ENCODE data around the gene DERL3. TPM values are rescaled to one million over a fixed set of nuclear protein-coding genes. Genes with fewer than 3 reads are reported as not detected.

Gene DERL3
- total RNA-seq, 1 experiment from 2014 or later = 1.5 TPM

DNA sequence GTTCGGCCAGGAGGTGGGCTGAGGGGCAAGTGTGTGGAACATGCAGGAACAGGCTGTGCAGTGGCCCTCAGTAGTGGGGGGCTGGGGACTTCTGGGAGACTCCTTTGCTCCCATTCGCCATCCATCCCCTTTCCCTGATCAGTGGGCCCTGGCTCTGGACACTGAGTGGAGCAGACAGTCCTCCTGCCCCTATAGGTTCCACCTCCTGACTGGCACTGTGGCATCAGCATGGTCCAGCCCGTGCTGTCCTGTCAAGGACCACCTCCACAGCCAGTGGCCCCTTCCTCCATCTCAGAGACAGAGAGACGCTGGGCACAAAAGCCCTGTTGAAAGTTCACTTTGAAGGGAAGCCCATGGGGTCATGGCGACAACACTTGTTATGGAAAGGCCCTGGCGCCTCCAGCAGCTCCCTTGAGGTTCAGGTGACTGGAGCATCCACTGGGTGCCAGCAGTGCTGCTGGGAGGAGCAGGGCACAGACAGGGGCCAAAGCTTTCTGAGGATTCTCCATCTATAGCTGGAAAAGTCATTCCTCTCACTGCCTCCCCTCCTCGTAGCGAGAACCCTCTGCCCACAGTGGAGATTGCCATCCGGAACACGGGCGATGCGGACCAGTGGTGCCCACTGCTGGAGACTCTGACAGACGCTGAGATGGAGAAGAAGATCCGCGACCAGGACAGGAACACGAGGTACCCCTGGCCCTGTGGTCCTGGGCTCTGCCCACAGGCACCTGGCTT lies 5.6 kb downstream of the DERL3 start:
- peaks cover 44% of the 10 kb centered on the region for H3K36me3 ChIP-seq (ENCODE audit: insufficient read depth, low read length, poor library complexity, severe bottlenecking)
- no peaks in the 10 kb centered on the region for H3K4me1 ChIP-seq (ENCODE audit: insufficient read depth, low read length, poor library complexity, severe bottlenecking)
- DNase-seq (ENCODE audit: low spot score) = no peak

DNA sequence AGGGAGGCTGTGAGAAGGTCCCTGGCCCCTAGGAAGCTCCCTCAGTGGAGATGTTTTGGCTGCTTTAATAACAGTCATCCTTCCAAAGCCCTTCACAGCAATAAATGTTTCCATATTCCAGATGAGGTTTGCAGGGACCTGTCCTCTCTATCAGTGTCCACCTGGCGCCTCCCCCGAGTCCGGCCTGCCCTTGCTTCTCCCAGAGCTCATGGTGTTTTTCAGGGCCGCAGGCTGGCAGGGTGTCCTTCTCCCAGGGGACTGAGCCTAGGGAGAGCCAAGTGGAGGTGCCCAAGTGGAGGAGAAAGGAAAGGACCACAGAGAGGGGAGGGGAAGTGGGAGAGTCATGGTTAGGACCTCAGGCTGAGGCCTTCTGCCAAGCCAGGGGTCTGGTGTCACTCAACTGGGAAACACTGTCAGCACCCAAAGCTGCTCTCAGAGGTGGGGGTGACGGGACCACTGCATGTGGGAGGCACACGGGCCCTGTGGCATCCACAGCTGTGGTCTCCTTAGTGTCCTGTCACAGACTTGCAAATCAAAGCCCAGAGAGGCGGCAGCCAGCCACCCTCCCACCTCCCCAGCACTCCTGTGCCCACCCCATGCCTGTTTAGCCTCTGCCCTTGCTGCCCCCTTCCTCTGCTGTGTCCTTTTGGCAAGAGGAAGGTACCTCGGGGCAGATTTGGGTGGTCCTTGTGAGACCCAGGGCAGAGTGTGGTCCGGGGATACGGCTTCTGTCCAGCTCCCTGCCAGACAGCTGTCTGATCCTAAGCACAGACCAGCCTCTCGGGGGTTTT lies 6.4 kb downstream of the DERL3 start:
- intact Hi-C loops (cut with micrococcal nuclease; ENCODE audit: unreplicated experiment) = no loop called here
- no peak for TF ChIP-seq EZH2 (IDR thresholded peaks at IDR 0.05; ENCODE audit: borderline replicate concordance, low read depth, low read length, poor library complexity, severe bottlenecking)
- TF ChIP-seq, protein P1, sequence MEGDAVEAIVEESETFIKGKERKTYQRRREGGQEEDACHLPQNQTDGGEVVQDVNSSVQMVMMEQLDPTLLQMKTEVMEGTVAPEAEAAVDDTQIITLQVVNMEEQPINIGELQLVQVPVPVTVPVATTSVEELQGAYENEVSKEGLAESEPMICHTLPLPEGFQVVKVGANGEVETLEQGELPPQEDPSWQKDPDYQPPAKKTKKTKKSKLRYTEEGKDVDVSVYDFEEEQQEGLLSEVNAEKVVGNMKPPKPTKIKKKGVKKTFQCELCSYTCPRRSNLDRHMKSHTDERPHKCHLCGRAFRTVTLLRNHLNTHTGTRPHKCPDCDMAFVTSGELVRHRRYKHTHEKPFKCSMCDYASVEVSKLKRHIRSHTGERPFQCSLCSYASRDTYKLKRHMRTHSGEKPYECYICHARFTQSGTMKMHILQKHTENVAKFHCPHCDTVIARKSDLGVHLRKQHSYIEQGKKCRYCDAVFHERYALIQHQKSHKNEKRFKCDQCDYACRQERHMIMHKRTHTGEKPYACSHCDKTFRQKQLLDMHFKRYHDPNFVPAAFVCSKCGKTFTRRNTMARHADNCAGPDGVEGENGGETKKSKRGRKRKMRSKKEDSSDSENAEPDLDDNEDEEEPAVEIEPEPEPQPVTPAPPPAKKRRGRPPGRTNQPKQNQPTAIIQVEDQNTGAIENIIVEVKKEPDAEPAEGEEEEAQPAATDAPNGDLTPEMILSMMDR (conservative IDR thresholded peaks at IDR 0.05; ENCODE audit: low read depth, low read length) = no peak
- Histone ChIP-seq H3K36me3 (ENCODE audit: insufficient read depth, low read length, poor library complexity, severe bottlenecking) (peaks cover 48% of the 10 kb centered on the region), H3K4me1 (ENCODE audit: insufficient read depth, low read length, poor library complexity, severe bottlenecking) (no peaks in the 10 kb centered on the region), H3K4me3 (ENCODE audit: low read depth, low read length, poor library complexity, severe bottlenecking) (no peak overlapping the region), H3K9me3 (ENCODE audit: low read depth, low read length, poor library complexity, severe bottlenecking) (no peaks in the 10 kb centered on the region), H3K27me3 (replicated peaks; ENCODE audit: insufficient read depth, low read depth, low read length, poor library complexity) (no peaks in the 10 kb centered on the region), H3K27ac (ENCODE audit: low read depth, low read length, poor library complexity, severe bottlenecking) (no peak overlapping the region)
- POLR2A ChIA-PET (ENCODE audit: low non-redundant PET) = interaction anchor here (0.6 kb wide), 1 partner anchor 90 kb away, joined by 3 read pairs; no protein-coding TSS in a partner anchor
- CTCF ChIA-PET = interaction anchor here (1.1 kb wide), 1 partner anchor 17 kb away, joined by 3 read pairs; no protein-coding TSS in a partner anchor
- no TSS peak for BruUV-seq (replicated peaks)
- DNase-seq (ENCODE audit: low spot score) = no peak

More for the DNA sequence above, 5.6 kb downstream of the DERL3 start:
- no peak overlapping the region for H3K27ac ChIP-seq (ENCODE audit: low read depth, low read length, poor library complexity, severe bottlenecking)
- no peaks in the 10 kb centered on the region for H3K27me3 ChIP-seq (replicated peaks; ENCODE audit: insufficient read depth, low read depth, low read length, poor library complexity)
- TF ChIP-seq EZH2 (IDR thresholded peaks at IDR 0.05; ENCODE audit: borderline replicate concordance, low read depth, low read length, poor library complexity, severe bottlenecking) = no peak
- TF ChIP-seq, protein P1 (conservative IDR thresholded peaks at IDR 0.05; ENCODE audit: low read depth, low read length) = no peak
- ChIA-PET POLR2A (ENCODE audit: low non-redundant PET) (no interaction called here), CTCF (no interaction called here)
- no peaks in the 10 kb centered on the region for H3K9me3 ChIP-seq (ENCODE audit: low read depth, low read length, poor library complexity, severe bottlenecking)
- BruUV-seq (replicated peaks) = no TSS peak
- no peak overlapping the region for H3K4me3 ChIP-seq (ENCODE audit: low read depth, low read length, poor library complexity, severe bottlenecking)
- intact Hi-C loops (cut with micrococcal nuclease; ENCODE audit: unreplicated experiment) = no loop called here

DNA sequence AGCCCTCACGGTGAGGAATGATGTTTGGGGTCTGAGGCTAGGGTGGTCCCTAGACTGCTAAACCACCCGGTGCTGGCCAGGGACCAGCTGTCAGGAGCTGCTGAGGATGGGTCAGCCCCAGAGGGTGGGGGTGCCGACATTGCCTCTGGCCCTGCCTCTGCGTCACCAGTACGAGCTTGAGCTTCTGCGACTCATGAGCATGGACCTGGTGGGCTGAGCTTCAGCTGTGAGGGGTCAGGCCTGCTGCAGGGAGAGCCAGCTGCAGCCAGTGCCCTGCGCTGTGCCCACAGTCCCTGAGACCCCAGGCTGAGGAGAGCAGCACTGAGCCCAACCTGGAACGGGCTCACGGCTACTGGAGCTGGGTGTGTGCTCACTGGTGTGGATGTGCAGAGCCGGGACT lies 7.0 kb downstream of the DERL3 start:
- no peak for DNase-seq (ENCODE audit: low spot score)
- no peak overlapping the region for H3K4me3 ChIP-seq (ENCODE audit: low read depth, low read length, poor library complexity, severe bottlenecking)
- no peaks in the 10 kb centered on the region for H3K9me3 ChIP-seq (ENCODE audit: low read depth, low read length, poor library complexity, severe bottlenecking)
- ChIA-PET CTCF (interaction anchor here (1.1 kb wide), 1 partner anchor 18 kb away, joined by 3 read pairs; no protein-coding TSS in a partner anchor), POLR2A (ENCODE audit: low non-redundant PET) (interaction anchor here (0.6 kb wide), 1 partner anchor 91 kb away, joined by 3 read pairs; no protein-coding TSS in a partner anchor)
- BruUV-seq (replicated peaks) = no TSS peak
- intact Hi-C loops (cut with micrococcal nuclease; ENCODE audit: unreplicated experiment) = no loop called here
- peaks cover under 1% of the 10 kb centered on the region for H3K4me1 ChIP-seq (ENCODE audit: insufficient read depth, low read length, poor library complexity, severe bottlenecking)
- no peaks in the 10 kb centered on the region for H3K27me3 ChIP-seq (replicated peaks; ENCODE audit: insufficient read depth, low read depth, low read length, poor library complexity)
- H3K36me3 ChIP-seq (ENCODE audit: insufficient read depth, low read length, poor library complexity, severe bottlenecking) = peaks cover 55% of the 10 kb centered on the region
- TF ChIP-seq EZH2 (IDR thresholded peaks at IDR 0.05; ENCODE audit: borderline replicate concordance, low read depth, low read length, poor library complexity, severe bottlenecking) = no peak
- TF ChIP-seq, protein P1 (conservative IDR thresholded peaks at IDR 0.05; ENCODE audit: low read depth, low read length) = no peak
- H3K27ac ChIP-seq (ENCODE audit: low read depth, low read length, poor library complexity, severe bottlenecking) = peak overlapping the region; percentile 50

Data from A673 (cell line).